SK-N-SH (cell line): ENCODE results near the gene OSBP2. TPM values are rescaled to one million over a fixed set of nuclear protein-coding genes. Genes with fewer than 3 reads are reported as not detected.
A peak's percentile ranks its signal among the peaks of the same experiment; 100 is the strongest.

ENCODE experiments used
- CTCF ChIA-PET: fragments of 300-600, 350-600 bp; formaldehyde crosslinking; extraction: SDS; loops from one replicate; lab custom pipeline; 2021; lab: Yijun Ruan, JAX
- POLR2A ChIA-PET: fragments of 350-600 bp; sonication (Branson Sonifier 250); formaldehyde crosslinking; extraction: SDS; loops from one replicate; lab custom pipeline; 2020; ENCODE audit warnings: antibody characterized with exemption, inconsistent platforms; lab: Yijun Ruan, JAX
- DNase-seq: peaks from one replicate; pipeline ENCODE4 v3.0.0; 2012
- H2AFZ ChIP-seq: fragments of 200-600 bp; sonication (generic); 2 replicates; pipeline ENCODE4 v1.8.1; 2016; ENCODE audit warnings: antibody characterized with exemption, mild to moderate bottlenecking, low read depth
- H3F3A ChIP-seq: fragments of 200-600 bp; sonication (generic); replicated peaks from 2 replicates; pipeline ENCODE3; 2016; ENCODE audit warnings: antibody characterized with exemption, mild to moderate bottlenecking; ENCODE audit not compliant: insufficient read depth
- H3K27ac ChIP-seq, 2 experiments: fragments of 200-500 bp in 1 of 2; fragments of 200-600 bp in 1 of 2; sonication (Bioruptor generic) in 1 of 2; sonication (generic), shearing (Covaris generic) in 1 of 2; 2 replicates each; pipeline versions ENCODE4 v1.5.1 to v1.6.1; 2014 to 2016; ENCODE audit warnings: low read depth in 2 of 2, inconsistent platforms in 1 of 2, low read length in 1 of 2, mild to moderate bottlenecking in 1 of 2, mixed read lengths in 1 of 2
- H3K27me3 ChIP-seq: fragments of 200-600 bp; sonication (generic), shearing (Covaris generic); 2 replicates; pipeline ENCODE4 v1.6.1; 2016; ENCODE audit warnings: mixed run types; ENCODE audit not compliant: insufficient read depth
- H3K36me3 ChIP-seq, 2 experiments: fragments of 200-500 bp in 1 of 2; fragments of 200-600 bp in 1 of 2; sonication (Bioruptor generic) in 1 of 2; sonication (generic) in 1 of 2; replicated peaks in 1 of 2; 2 replicates each; pipeline versions ENCODE3 to v1.5.1; 2014 to 2016; ENCODE audit warnings: low read length in 1 of 2, mild to moderate bottlenecking in 1 of 2; ENCODE audit not compliant: insufficient read depth in 2 of 2, control insufficient read depth in 1 of 2
- H3K4me1 ChIP-seq, 2 experiments: fragments of 200-500 bp in 1 of 2; fragments of 200-600 bp in 1 of 2; sonication (Bioruptor generic) in 1 of 2; sonication (generic), shearing (Covaris generic) in 1 of 2; 2 replicates each; pipeline versions ENCODE4 v1.5.1 to v1.6.1; 2014 to 2016; ENCODE audit warnings: low read depth in 1 of 2, low read length in 1 of 2, mixed run types in 1 of 2; ENCODE audit not compliant: insufficient read depth in 2 of 2, control insufficient read depth in 1 of 2
- H3K4me2 ChIP-seq: fragments of 200-600 bp; sonication (generic), shearing (Covaris generic); 2 replicates; pipeline ENCODE4 v1.6.1; 2017; ENCODE audit warnings: mixed run types
- H3K4me3 ChIP-seq, 2 experiments: fragments of 200-500 bp in 1 of 2; fragments of 200-600 bp in 1 of 2; sonication (Bioruptor generic) in 1 of 2; sonication (generic), shearing (Covaris generic) in 1 of 2; 2 replicates each; pipeline versions ENCODE4 v1.5.1 to v1.8.1; 2014 to 2016; ENCODE audit warnings: low read depth in 2 of 2, inconsistent platforms in 1 of 2, low read length in 1 of 2, mild to moderate bottlenecking in 1 of 2, mixed read lengths in 1 of 2, moderate library complexity in 1 of 2
- H3K79me2 ChIP-seq: fragments of 200-600 bp; sonication (generic); 2 replicates; pipeline ENCODE4 v1.8.1; 2017; ENCODE audit warnings: mild to moderate bottlenecking; ENCODE audit not compliant: insufficient read depth
- H3K9ac ChIP-seq: fragments of 200-600 bp; sonication (generic); 2 replicates; pipeline ENCODE4 v1.6.1; 2017; ENCODE audit warnings: mixed run types
- H3K9me2 ChIP-seq: fragments of 200-600 bp; sonication (generic); 2 replicates; pipeline ENCODE4 v1.6.1; 2017; ENCODE audit warnings: mixed run types
- H3K9me3 ChIP-seq: fragments of 200-600 bp; sonication (generic); 2 replicates; pipeline ENCODE4 v1.6.1; 2017; ENCODE audit warnings: mixed run types, mild to moderate bottlenecking, moderate library complexity
- H4K20me1 ChIP-seq: fragments of 200-600 bp; sonication (generic); 2 replicates; pipeline ENCODE4 v1.6.1; 2017; ENCODE audit warnings: mild to moderate bottlenecking, mixed run types; ENCODE audit not compliant: insufficient read depth
- ELF1 ChIP-seq: IDR thresholded peaks from 2 replicates; pipeline ENCODE4 v1.4.0; 2012
- EP300 ChIP-seq, 2 experiments: IDR thresholded peaks; 2 replicates each; pipeline versions ENCODE4 v1.4.0 to v1.6.1; 2012; ENCODE audit warnings: borderline replicate concordance in 1 of 2, low read depth in 1 of 2, low read length in 1 of 2
- GABPA ChIP-seq: IDR thresholded peaks from 2 replicates; pipeline ENCODE4 v1.4.0; 2012; ENCODE audit warnings: low read depth, mild to moderate bottlenecking
- JUND ChIP-seq: IDR thresholded peaks from 2 replicates; pipeline ENCODE4 v1.4.0; 2012
- MXI1 ChIP-seq: IDR thresholded peaks from 2 replicates; pipeline ENCODE4 v1.6.1; 2012; ENCODE audit warnings: mild to moderate bottlenecking, low read depth, low read length, improper control_type of control experiment
- NFIC ChIP-seq: IDR thresholded peaks from 2 replicates; pipeline ENCODE4 v1.4.0; 2012; ENCODE audit warnings: borderline replicate concordance
- POLR2AphosphoS5 ChIP-seq: IDR thresholded peaks from 2 replicates; pipeline ENCODE4 v1.6.1; 2012; ENCODE audit warnings: low read depth, low read length
- RAD21 ChIP-seq: IDR thresholded peaks from 2 replicates; pipeline ENCODE4 v1.6.1; 2012; ENCODE audit warnings: mild to moderate bottlenecking, low read length
- RCOR1 ChIP-seq: fragments of 150-350 bp; IDR thresholded peaks from 2 replicates; pipeline ENCODE4 v1.6.1; 2017; ENCODE audit warnings: antibody characterized with exemption, low read length
- RXRA ChIP-seq: IDR thresholded peaks from 2 replicates; pipeline ENCODE4 v1.4.0; 2012; ENCODE audit warnings: low read depth, mild to moderate bottlenecking, borderline replicate concordance
- SIN3A ChIP-seq: IDR thresholded peaks from 2 replicates; pipeline ENCODE4 v1.6.1; 2012; ENCODE audit warnings: low read depth, mild to moderate bottlenecking, low read length, moderate library complexity, borderline replicate concordance
- WGBS: methylation state at CpG from one replicate; pipeline ENCODE4 v1.1.6; 2017; ENCODE audit warnings: low lambda C conversion rate; 5-methylcytosine and 5-hydroxymethylcytosine counted together
- polyA plus RNA-seq, 3 experiments: library from polyadenylated mRNA; depleted of rRNA; stranded (reverse); fragments of >200 nt; gene quantifications; 2 replicates each; pipeline ENCODE4 v1.2.3, GENCODE V29; 2012
- TF ChIP-seq, protein P1 (sequence below): IDR thresholded peaks from 2 replicates; pipeline ENCODE4 v1.6.1; 2012; ENCODE audit warnings: mild to moderate bottlenecking, low read depth, low read length, moderate library complexity
- TF ChIP-seq, protein P2 (sequence below): fragments of 200-600 bp; sonication (generic); IDR thresholded peaks from 2 replicates; pipeline ENCODE4 v1.6.1; 2017; ENCODE audit warnings: antibody characterized with exemption, mild to moderate bottlenecking, moderate library complexity
- TF ChIP-seq, protein P3 (sequence below): IDR thresholded peaks from 2 replicates; pipeline ENCODE4; 2012
- TF ChIP-seq, protein P4 (sequence below): IDR thresholded peaks from 2 replicates; pipeline ENCODE4 v1.4.0; 2012; ENCODE audit warnings: low read depth
- TF ChIP-seq, protein P5 (sequence below): fragments of 150-350 bp; IDR thresholded peaks from 2 replicates; pipeline ENCODE4 v1.6.1; 2016; ENCODE audit warnings: mild to moderate bottlenecking, low read depth, low read length
- TF ChIP-seq, protein P6 (sequence below): IDR thresholded peaks from 2 replicates; pipeline ENCODE4 v1.4.0; 2012; ENCODE audit warnings: low read depth, borderline replicate concordance
- TF ChIP-seq, protein P7 (sequence below): IDR thresholded peaks from 2 replicates; pipeline ENCODE4 v1.4.0; 2012; ENCODE audit warnings: low read depth, borderline replicate concordance

The OSBP2 gene
- polyA plus RNA-seq, 1 of the 3 experiments (the other 2 are of a cell fraction) = 3.1 TPM

DNA sequence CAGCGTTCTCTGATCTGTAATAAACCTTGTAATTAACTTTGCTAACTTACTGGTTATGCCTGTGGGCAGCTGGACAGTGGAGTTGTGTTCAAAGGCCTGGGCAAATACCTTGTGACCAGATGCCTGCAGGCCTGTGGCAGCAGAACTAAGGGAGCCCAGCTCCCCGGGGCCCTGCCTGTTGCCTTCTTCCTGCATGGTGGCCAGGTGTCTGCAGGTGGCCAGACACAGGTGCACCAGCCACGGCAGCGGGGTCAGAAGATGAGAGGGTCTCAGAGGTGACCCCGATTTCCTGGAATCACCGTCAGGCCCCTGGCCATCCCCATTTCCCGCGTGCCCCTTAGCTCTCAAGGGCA is 127.2 kb downstream of the OSBP2 start (continued):
- TF ChIP-seq, protein P1, sequence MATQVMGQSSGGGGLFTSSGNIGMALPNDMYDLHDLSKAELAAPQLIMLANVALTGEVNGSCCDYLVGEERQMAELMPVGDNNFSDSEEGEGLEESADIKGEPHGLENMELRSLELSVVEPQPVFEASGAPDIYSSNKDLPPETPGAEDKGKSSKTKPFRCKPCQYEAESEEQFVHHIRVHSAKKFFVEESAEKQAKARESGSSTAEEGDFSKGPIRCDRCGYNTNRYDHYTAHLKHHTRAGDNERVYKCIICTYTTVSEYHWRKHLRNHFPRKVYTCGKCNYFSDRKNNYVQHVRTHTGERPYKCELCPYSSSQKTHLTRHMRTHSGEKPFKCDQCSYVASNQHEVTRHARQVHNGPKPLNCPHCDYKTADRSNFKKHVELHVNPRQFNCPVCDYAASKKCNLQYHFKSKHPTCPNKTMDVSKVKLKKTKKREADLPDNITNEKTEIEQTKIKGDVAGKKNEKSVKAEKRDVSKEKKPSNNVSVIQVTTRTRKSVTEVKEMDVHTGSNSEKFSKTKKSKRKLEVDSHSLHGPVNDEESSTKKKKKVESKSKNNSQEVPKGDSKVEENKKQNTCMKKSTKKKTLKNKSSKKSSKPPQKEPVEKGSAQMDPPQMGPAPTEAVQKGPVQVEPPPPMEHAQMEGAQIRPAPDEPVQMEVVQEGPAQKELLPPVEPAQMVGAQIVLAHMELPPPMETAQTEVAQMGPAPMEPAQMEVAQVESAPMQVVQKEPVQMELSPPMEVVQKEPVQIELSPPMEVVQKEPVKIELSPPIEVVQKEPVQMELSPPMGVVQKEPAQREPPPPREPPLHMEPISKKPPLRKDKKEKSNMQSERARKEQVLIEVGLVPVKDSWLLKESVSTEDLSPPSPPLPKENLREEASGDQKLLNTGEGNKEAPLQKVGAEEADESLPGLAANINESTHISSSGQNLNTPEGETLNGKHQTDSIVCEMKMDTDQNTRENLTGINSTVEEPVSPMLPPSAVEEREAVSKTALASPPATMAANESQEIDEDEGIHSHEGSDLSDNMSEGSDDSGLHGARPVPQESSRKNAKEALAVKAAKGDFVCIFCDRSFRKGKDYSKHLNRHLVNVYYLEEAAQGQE = no peak
- TF ChIP-seq RXRA = no peak
- TF ChIP-seq POLR2AphosphoS5 = no peak

DNA sequence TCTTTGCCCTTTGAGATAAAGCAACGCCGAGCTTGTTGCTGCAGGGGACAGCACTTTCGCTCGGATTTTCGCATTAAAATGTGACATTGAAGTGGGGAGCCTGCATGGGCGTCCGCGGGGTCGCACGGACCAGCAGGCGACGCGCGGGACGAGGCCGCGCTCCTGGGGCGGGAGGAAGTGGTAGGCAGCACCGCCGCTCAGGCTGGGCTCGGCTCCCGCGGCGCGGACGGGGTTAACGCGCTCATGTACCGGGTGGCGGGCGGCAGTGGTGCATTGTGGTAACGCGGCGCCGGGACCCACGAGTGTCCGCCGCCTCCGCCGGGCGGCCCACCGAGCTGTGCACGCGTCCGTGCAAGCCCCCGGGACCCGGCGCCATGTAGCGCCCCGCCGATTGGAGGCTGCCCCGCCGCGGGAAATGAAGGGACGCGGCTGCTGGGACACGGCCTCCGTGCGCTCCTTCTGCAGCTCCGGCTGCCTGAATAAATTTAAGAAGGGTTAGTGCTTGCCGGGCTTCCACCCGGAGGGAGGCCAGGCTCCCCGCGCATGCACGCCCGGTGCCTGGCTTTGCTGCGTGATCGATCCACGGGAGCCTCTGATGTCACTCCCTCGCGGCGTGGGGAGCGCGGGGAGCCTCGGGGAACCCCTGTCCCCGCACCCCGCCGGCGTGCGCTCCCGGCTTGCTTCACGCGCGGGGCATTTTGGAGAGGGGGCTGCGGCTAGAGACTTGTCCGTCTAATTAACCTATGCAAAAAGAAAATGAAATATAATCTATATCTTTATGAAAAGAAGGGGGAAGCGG is 127.7 kb downstream of the OSBP2 start:
- Histone ChIP-seq H3K9me2 (no peaks in the 10 kb centered on the region), H3K27ac (no peak overlapping the region), H2AFZ (peak overlapping the region; percentile 6; the same call in 1 of the 2 replicates), H3K36me3 (no peaks in the 10 kb centered on the region), H3K4me3 (peak overlapping the region; percentile 46 to 49), H3K9ac (no peak overlapping the region), H3K4me2 (peak overlapping the region; percentile 81), H3F3A (peaks cover 4% of the 10 kb centered on the region), H3K4me1 (peaks cover 0 to 22% of the 10 kb centered on the region in 2 experiments; a peak in 1 of 4 replicates), H3K9me3 (no peaks in the 10 kb centered on the region), H4K20me1 (no peaks in the 10 kb centered on the region), H3K27me3 (no peaks in the 10 kb centered on the region), H3K79me2 (no peaks in the 10 kb centered on the region)
- WGBS = 35% methylated on average over 39 of the region's 87 CpGs
- DNase-seq = peak; percentile 87
- CTCF ChIA-PET = interaction anchor here (0.9 to 2.6 kb wide), 8 partner anchors 11 to 188 kb away, joined by 3 to 11 read pairs (median 4); no protein-coding TSS in a partner anchor
- POLR2A ChIA-PET = interaction anchor here (1.3 kb wide), 1 partner anchor 18 kb away, joined by 4 read pairs; no protein-coding TSS in a partner anchor
- TF ChIP-seq, protein P2, sequence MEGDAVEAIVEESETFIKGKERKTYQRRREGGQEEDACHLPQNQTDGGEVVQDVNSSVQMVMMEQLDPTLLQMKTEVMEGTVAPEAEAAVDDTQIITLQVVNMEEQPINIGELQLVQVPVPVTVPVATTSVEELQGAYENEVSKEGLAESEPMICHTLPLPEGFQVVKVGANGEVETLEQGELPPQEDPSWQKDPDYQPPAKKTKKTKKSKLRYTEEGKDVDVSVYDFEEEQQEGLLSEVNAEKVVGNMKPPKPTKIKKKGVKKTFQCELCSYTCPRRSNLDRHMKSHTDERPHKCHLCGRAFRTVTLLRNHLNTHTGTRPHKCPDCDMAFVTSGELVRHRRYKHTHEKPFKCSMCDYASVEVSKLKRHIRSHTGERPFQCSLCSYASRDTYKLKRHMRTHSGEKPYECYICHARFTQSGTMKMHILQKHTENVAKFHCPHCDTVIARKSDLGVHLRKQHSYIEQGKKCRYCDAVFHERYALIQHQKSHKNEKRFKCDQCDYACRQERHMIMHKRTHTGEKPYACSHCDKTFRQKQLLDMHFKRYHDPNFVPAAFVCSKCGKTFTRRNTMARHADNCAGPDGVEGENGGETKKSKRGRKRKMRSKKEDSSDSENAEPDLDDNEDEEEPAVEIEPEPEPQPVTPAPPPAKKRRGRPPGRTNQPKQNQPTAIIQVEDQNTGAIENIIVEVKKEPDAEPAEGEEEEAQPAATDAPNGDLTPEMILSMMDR = no peak
- TF ChIP-seq POLR2AphosphoS5 = no peak
- TF ChIP-seq SIN3A = no peak
- TF ChIP-seq ELF1 = no peak
- no peak for TF ChIP-seq MXI1
- no peak for TF ChIP-seq JUND
- TF ChIP-seq EP300 (IDR thresholded peaks at IDR 0.05; ENCODE audit: borderline replicate concordance in 1 of 2, low read depth in 1 of 2, low read length in 1 of 2) = no peak
- TF ChIP-seq, protein P3, sequence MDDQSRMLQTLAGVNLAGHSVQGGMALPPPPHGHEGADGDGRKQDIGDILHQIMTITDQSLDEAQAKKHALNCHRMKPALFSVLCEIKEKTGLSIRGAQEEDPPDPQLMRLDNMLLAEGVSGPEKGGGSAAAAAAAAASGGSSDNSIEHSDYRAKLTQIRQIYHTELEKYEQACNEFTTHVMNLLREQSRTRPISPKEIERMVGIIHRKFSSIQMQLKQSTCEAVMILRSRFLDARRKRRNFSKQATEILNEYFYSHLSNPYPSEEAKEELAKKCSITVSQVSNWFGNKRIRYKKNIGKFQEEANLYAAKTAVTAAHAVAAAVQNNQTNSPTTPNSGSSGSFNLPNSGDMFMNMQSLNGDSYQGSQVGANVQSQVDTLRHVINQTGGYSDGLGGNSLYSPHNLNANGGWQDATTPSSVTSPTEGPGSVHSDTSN = no peak
- TF ChIP-seq, protein P4, sequence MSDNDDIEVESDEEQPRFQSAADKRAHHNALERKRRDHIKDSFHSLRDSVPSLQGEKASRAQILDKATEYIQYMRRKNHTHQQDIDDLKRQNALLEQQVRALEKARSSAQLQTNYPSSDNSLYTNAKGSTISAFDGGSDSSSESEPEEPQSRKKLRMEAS = no peak
- no peak for TF ChIP-seq GABPA
- TF ChIP-seq NFIC = no peak
- TF ChIP-seq RCOR1 = no peak
- TF ChIP-seq, protein P5, sequence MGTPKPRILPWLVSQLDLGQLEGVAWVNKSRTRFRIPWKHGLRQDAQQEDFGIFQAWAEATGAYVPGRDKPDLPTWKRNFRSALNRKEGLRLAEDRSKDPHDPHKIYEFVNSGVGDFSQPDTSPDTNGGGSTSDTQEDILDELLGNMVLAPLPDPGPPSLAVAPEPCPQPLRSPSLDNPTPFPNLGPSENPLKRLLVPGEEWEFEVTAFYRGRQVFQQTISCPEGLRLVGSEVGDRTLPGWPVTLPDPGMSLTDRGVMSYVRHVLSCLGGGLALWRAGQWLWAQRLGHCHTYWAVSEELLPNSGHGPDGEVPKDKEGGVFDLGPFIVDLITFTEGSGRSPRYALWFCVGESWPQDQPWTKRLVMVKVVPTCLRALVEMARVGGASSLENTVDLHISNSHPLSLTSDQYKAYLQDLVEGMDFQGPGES = no peak
- TF ChIP-seq, protein P6, sequence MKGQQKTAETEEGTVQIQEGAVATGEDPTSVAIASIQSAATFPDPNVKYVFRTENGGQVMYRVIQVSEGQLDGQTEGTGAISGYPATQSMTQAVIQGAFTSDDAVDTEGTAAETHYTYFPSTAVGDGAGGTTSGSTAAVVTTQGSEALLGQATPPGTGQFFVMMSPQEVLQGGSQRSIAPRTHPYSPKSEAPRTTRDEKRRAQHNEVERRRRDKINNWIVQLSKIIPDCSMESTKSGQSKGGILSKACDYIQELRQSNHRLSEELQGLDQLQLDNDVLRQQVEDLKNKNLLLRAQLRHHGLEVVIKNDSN = no peak
- TF ChIP-seq, protein P7, sequence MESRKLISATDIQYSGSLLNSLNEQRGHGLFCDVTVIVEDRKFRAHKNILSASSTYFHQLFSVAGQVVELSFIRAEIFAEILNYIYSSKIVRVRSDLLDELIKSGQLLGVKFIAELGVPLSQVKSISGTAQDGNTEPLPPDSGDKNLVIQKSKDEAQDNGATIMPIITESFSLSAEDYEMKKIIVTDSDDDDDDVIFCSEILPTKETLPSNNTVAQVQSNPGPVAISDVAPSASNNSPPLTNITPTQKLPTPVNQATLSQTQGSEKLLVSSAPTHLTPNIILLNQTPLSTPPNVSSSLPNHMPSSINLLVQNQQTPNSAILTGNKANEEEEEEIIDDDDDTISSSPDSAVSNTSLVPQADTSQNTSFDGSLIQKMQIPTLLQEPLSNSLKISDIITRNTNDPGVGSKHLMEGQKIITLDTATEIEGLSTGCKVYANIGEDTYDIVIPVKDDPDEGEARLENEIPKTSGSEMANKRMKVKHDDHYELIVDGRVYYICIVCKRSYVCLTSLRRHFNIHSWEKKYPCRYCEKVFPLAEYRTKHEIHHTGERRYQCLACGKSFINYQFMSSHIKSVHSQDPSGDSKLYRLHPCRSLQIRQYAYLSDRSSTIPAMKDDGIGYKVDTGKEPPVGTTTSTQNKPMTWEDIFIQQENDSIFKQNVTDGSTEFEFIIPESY = no peak
- no peak for TF ChIP-seq RAD21
- TF ChIP-seq, all 33 proteins: peak for 0
